ENCODE results near the gene SLC13A4.

DNA sequence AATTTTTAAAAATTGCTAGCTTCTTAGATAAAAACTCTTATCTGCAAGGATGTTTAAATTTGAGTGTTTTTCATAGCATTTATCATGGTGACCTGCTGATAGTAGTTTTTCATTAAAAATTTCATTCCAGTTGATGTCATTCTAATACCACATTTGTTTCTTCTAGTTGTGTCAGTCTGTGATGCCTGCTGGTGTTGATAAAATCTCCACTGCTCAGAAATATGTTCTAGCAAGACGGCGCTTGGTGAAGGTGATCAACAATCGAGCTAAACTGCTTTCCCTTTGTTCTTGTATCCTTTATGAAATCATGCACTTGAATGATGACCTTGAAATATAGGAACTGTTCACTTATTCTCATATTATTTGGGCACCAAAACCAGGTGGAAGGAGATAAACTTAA is 83.3 kb downstream of the SLC13A4 start:
- TF ChIP-seq, protein P1, sequence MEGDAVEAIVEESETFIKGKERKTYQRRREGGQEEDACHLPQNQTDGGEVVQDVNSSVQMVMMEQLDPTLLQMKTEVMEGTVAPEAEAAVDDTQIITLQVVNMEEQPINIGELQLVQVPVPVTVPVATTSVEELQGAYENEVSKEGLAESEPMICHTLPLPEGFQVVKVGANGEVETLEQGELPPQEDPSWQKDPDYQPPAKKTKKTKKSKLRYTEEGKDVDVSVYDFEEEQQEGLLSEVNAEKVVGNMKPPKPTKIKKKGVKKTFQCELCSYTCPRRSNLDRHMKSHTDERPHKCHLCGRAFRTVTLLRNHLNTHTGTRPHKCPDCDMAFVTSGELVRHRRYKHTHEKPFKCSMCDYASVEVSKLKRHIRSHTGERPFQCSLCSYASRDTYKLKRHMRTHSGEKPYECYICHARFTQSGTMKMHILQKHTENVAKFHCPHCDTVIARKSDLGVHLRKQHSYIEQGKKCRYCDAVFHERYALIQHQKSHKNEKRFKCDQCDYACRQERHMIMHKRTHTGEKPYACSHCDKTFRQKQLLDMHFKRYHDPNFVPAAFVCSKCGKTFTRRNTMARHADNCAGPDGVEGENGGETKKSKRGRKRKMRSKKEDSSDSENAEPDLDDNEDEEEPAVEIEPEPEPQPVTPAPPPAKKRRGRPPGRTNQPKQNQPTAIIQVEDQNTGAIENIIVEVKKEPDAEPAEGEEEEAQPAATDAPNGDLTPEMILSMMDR (IDR thresholded peaks at IDR 0.05) = no peak
- TF ChIP-seq POLR2A (IDR thresholded peaks at IDR 0.05) = no peak
